ENCODE results near the gene OR2A1.
"Not testable (repeated sequence)": the region's sequence is repeated elsewhere in the genome, so short reads cannot be mapped to it uniquely, and the experiment has no call there.

DNA sequence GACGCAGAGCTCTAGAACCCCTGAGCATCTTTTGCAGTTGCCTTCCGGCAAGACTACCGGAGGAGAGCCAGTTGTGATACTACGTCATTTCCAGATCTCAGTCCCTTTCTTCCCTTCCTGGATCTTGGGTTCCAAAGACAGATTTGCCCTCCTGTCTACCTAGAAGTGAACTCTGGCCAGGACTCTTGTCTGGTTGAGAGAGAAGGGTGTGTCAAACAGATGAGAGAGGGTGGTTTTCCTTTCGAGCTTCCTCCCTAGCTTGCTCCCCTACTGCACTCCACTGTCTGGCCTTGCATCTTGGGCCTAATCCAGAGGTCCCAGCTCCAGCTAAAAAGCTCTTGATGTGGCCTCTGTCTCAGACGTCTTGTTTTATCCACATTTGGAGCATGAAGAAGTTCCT, 44.0 kb downstream of the OR2A1 start:
- TF ChIP-seq, protein P1, sequence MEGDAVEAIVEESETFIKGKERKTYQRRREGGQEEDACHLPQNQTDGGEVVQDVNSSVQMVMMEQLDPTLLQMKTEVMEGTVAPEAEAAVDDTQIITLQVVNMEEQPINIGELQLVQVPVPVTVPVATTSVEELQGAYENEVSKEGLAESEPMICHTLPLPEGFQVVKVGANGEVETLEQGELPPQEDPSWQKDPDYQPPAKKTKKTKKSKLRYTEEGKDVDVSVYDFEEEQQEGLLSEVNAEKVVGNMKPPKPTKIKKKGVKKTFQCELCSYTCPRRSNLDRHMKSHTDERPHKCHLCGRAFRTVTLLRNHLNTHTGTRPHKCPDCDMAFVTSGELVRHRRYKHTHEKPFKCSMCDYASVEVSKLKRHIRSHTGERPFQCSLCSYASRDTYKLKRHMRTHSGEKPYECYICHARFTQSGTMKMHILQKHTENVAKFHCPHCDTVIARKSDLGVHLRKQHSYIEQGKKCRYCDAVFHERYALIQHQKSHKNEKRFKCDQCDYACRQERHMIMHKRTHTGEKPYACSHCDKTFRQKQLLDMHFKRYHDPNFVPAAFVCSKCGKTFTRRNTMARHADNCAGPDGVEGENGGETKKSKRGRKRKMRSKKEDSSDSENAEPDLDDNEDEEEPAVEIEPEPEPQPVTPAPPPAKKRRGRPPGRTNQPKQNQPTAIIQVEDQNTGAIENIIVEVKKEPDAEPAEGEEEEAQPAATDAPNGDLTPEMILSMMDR (conservative IDR thresholded peaks at IDR 0.05; ENCODE audit: low read depth in 2 of 2): not testable (repeated sequence)
- not testable (repeated sequence) for TF ChIP-seq POLR2AphosphoS5 (IDR thresholded peaks at IDR 0.05; ENCODE audit: low read depth); EZH2phosphoT487 (IDR thresholded peaks at IDR 0.05; ENCODE audit: unreplicated experiment); JUNB (IDR thresholded peaks at IDR 0.05; ENCODE audit: unreplicated experiment); EZH2 (IDR thresholded peaks at IDR 0.05; ENCODE audit: low read depth, unreplicated experiment)
- TF ChIP-seq, protein P2, sequence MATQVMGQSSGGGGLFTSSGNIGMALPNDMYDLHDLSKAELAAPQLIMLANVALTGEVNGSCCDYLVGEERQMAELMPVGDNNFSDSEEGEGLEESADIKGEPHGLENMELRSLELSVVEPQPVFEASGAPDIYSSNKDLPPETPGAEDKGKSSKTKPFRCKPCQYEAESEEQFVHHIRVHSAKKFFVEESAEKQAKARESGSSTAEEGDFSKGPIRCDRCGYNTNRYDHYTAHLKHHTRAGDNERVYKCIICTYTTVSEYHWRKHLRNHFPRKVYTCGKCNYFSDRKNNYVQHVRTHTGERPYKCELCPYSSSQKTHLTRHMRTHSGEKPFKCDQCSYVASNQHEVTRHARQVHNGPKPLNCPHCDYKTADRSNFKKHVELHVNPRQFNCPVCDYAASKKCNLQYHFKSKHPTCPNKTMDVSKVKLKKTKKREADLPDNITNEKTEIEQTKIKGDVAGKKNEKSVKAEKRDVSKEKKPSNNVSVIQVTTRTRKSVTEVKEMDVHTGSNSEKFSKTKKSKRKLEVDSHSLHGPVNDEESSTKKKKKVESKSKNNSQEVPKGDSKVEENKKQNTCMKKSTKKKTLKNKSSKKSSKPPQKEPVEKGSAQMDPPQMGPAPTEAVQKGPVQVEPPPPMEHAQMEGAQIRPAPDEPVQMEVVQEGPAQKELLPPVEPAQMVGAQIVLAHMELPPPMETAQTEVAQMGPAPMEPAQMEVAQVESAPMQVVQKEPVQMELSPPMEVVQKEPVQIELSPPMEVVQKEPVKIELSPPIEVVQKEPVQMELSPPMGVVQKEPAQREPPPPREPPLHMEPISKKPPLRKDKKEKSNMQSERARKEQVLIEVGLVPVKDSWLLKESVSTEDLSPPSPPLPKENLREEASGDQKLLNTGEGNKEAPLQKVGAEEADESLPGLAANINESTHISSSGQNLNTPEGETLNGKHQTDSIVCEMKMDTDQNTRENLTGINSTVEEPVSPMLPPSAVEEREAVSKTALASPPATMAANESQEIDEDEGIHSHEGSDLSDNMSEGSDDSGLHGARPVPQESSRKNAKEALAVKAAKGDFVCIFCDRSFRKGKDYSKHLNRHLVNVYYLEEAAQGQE (IDR thresholded peaks at IDR 0.05; ENCODE audit: unreplicated experiment): not testable (repeated sequence)
